ENCODE data around the gene GLT1D1. TPM values are rescaled to one million over a fixed set of nuclear protein-coding genes. Genes with fewer than 3 reads are reported as not detected.

The GLT1D1 gene
- total and polyA plus RNA-seq, 2 of the 8 experiments (the other 6 are each of a cell fraction or from before 2014, with no cell fraction given): 1.5 to 3.6 TPM

DNA sequence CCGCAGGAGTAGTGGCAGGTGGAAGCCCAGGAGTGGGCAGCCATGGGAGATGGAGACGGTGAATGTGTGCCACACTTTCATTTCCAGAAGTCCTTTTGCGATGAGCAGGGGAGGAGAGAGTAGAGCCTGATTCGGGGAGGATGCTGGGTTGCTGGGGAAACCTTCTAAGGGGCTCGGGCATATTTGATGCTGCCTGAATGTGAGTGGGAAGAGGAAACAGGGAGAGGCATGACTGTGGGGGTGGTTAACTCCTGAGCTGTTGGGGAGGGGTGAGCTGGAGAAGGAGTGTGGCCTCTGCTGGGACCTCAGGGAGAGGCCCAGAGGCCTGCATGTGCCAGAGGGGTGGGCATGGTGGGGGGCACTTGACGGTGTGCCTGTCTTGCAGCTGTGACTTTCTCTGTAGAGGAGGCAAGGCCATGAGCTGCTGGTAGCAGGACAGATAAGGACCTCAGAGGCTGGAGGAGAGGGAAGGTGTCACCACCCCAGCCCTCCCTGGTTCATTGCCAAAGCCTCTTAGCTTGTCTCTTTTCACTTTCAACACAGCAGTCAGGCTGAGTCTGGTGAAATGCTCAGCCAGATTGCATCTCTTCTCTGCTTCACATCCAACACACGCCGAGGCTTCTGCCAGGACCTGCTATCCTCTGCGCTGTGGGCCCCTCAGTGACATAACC, 11.4 kb downstream of the GLT1D1 start:
- no peaks in the 10 kb centered on the region for H3K36me3 ChIP-seq (ENCODE audit: control insufficient read depth in 2 of 4, insufficient read depth in 4 of 4, low read length in 3 of 4)
- DNase-seq (ENCODE audit: low read depth in 1 of 2, low spot score in 2 of 2): no peak
- FAIRE-seq: no peak
- no peak overlapping the region for H2BK12ac ChIP-seq (ENCODE audit: low read depth, low read length)
- H3K4me1 ChIP-seq (replicated peaks in 1 of 4; ENCODE audit: control insufficient read depth in 3 of 4, insufficient read depth in 4 of 4, low read length in 3 of 4): no peaks in the 10 kb centered on the region
- H3K27me3 ChIP-seq (replicated peaks in 1 of 4; ENCODE audit: control insufficient read depth in 3 of 4, extremely low read depth in 1 of 4, insufficient read depth in 3 of 4, low read length in 3 of 4): no peaks in the 10 kb centered on the region
- no peak overlapping the region for H3K9ac ChIP-seq (replicated peaks in 1 of 4; ENCODE audit: extremely low read depth in 1 of 4, low read depth in 3 of 4, low read length in 3 of 4)
- no peak overlapping the region for H3K4me2 ChIP-seq (ENCODE audit: insufficient read depth in 1 of 2, low read depth in 2 of 2, low read length in 2 of 2)
- H3K79me1 ChIP-seq (ENCODE audit: low read depth, low read length): no peaks in the 10 kb centered on the region
- H2AK5ac ChIP-seq (ENCODE audit: low read depth, low read length): no peak overlapping the region
- no peak overlapping the region for H3K4ac ChIP-seq (replicated peaks; ENCODE audit: insufficient read length, low read depth, low read length)
- no peak overlapping the region for H2BK15ac ChIP-seq (ENCODE audit: low read length)
- no peak overlapping the region for H4K91ac ChIP-seq (replicated peaks; ENCODE audit: insufficient read length, low read length)
- no peak overlapping the region for H2BK20ac ChIP-seq (ENCODE audit: low read length)
- no peaks in the 10 kb centered on the region for H3K9me3 ChIP-seq (ENCODE audit: insufficient read depth in 2 of 2, low read depth in 1 of 2, low read length in 1 of 2)
- H2BK120ac ChIP-seq (replicated peaks; ENCODE audit: low read depth, low read length): no peak overlapping the region
- no peak overlapping the region for H4K5ac ChIP-seq (ENCODE audit: insufficient read length, low read depth, low read length)
- H2BK5ac ChIP-seq (ENCODE audit: low read depth, low read length): no peak overlapping the region; the same call in 1 of the 2 replicates
- H3K27ac ChIP-seq (ENCODE audit: low read depth, low read length): no peak overlapping the region
- H2AFZ ChIP-seq (ENCODE audit: low read length): no peak overlapping the region
- no peak overlapping the region for H3K23ac ChIP-seq (ENCODE audit: insufficient read length)
- CTCF ChIA-PET (ENCODE audit: partially characterized antibody): no interaction called here
- WGBS, 2 experiments (ENCODE audit: extremely low coverage in 1 of 2, insufficient coverage in 1 of 2, insufficient read length in 1 of 2, insufficient replicate concordance in 2 of 2, low coverage in 1 of 2, low lambda C conversion rate in 2 of 2, missing lambda C conversion rate in 1 of 2): 93% methylated on average over 9 of the region's 9 CpGs; no CpG with 5 or more reads in 1 of the 2 experiments
- H3K14ac ChIP-seq (ENCODE audit: insufficient read length): no peak overlapping the region
- 0 out of 2 replicates have a peak overlapping the region, but pooled peaks have one; percentile 35 for H4K8ac ChIP-seq (ENCODE audit: extremely low read depth, insufficient read depth, low read length)
- H4K20me1 ChIP-seq (replicated peaks in 1 of 2; ENCODE audit: control insufficient read depth in 1 of 2, insufficient read depth in 2 of 2, low read length in 2 of 2): no peaks in the 10 kb centered on the region
- no peak for TF ChIP-seq RBBP5 (IDR thresholded peaks at IDR 0.05; ENCODE audit: borderline replicate concordance, low read depth, low read length)
- no peak for TF ChIP-seq CEBPB (IDR thresholded peaks at IDR 0.05; ENCODE audit: low read depth, low read length)
- TF ChIP-seq KDM1A (IDR thresholded peaks at IDR 0.05; ENCODE audit: borderline replicate concordance, low read length): no peak
- no peak for TF ChIP-seq TCF12 (IDR thresholded peaks at IDR 0.05; ENCODE audit: low read depth, low read length)
- TF ChIP-seq TAF7 (optimal IDR thresholded peaks at IDR 0.05; ENCODE audit: borderline replicate concordance, low read depth, low read length): no peak
- no peak for TF ChIP-seq KDM4A (IDR thresholded peaks at IDR 0.05; ENCODE audit: low read depth, low read length, severe bottlenecking)
- no peak for TF ChIP-seq RNF2 (IDR thresholded peaks at IDR 0.05; ENCODE audit: borderline replicate concordance, low read depth, low read length, missing control alignments, poor library complexity, severe bottlenecking)
- POLR2A ChIA-PET (ENCODE audit: partially characterized antibody): interaction anchor here (1.1 kb wide), 1 partner anchor 21 kb away, joined by 3 read pairs; no protein-coding TSS in a partner anchor
- H3K23me2 ChIP-seq (ENCODE audit: low read depth, low read length): no peaks in the 10 kb centered on the region
- H3K79me2 ChIP-seq (ENCODE audit: control insufficient read depth in 1 of 2, insufficient read depth in 2 of 2, low read length in 2 of 2): no peaks in the 10 kb centered on the region
- no peak overlapping the region for H3K56ac ChIP-seq (replicated peaks; ENCODE audit: insufficient read length, low read depth, low read length)
- no peak overlapping the region for H3K4me3 ChIP-seq (ENCODE audit: extremely low read depth in 1 of 4, insufficient read depth in 2 of 4, low read depth in 3 of 4, low read length in 4 of 4)
- no peak overlapping the region for H3K18ac ChIP-seq (ENCODE audit: extremely low read depth, low read length)

All from H1 (cell line).